ENCODE measurements around the gene GCG. TPM values are rescaled to one million over a fixed set of nuclear protein-coding genes. Genes with fewer than 3 reads are reported as not detected.

Gene GCG
- total RNA-seq (2022), result not detected in 2 replicates
- Bru-seq, nascent RNA, result not detected
- not detected for BruChase-seq, experiment 1, labeled RNA remaining after a 6-hour chase
- BruChase-seq, experiment 2, labeled RNA remaining after a 2-hour chase, result percentile 8 among the genes with signal in this experiment
- long read RNA-seq, result 0 reads

DNA sequence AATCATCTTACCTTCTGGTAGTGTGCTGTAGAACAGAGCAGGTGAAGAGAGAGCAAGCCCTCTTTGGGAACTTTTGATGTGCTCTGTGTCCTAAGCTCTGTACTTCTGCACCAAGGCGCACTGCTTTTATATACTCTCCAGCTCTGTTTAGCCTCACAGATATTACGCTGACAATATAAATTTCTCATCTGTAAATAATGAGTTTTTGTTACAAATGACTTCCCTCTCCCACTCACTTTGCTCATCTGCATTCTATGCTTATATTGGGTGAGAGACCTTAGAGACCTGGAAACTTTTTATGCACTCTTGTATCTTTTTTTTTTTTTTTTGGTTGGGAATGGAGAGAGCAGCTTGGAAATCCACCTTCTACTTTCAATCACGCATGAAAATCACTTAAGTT lies at the start of gene GCG:
Gene GCG, minus strand, starts transcription at position 101 of the 400 bp plus-strand sequence. CDS start 3,069 bp downstream, outside the sequence.
- ChIA-PET CTCF (interaction anchor here (0.6 to 14.4 kb wide), 6 partner anchors 9 to 1936 kb away, joined by 3 to 253 read pairs (median 8); no protein-coding TSS in a partner anchor), POLR2A (no interaction called here)
- H3K4me1 Mint-ChIP-seq (ENCODE audit: insufficient read depth, unreplicated experiment), result peaks cover 7% of the 10 kb centered on the region
- intact Hi-C loops (cut with micrococcal nuclease), result no loop called here
- no peaks in the 10 kb centered on the region for H3K36me3 Mint-ChIP-seq (ENCODE audit: insufficient read depth, unreplicated experiment)
- TF ChIP-seq, protein P1, sequence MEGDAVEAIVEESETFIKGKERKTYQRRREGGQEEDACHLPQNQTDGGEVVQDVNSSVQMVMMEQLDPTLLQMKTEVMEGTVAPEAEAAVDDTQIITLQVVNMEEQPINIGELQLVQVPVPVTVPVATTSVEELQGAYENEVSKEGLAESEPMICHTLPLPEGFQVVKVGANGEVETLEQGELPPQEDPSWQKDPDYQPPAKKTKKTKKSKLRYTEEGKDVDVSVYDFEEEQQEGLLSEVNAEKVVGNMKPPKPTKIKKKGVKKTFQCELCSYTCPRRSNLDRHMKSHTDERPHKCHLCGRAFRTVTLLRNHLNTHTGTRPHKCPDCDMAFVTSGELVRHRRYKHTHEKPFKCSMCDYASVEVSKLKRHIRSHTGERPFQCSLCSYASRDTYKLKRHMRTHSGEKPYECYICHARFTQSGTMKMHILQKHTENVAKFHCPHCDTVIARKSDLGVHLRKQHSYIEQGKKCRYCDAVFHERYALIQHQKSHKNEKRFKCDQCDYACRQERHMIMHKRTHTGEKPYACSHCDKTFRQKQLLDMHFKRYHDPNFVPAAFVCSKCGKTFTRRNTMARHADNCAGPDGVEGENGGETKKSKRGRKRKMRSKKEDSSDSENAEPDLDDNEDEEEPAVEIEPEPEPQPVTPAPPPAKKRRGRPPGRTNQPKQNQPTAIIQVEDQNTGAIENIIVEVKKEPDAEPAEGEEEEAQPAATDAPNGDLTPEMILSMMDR (IDR thresholded peaks at IDR 0.05; ENCODE audit: unreplicated experiment), result no peak
- BruUV-seq (replicated peaks), result no TSS peak
- no peak for DNase-seq (ENCODE audit: unreplicated experiment)
- H3K27me3 Mint-ChIP-seq (ENCODE audit: insufficient read depth, unreplicated experiment), result peaks cover 50% of the 10 kb centered on the region
- H3K27ac Mint-ChIP-seq (ENCODE audit: low read depth, unreplicated experiment), result no peak within 1 kb of the TSS
- no peak within 1 kb of the TSS for H3K4me3 Mint-ChIP-seq (ENCODE audit: unreplicated experiment)
- H3K9me3 Mint-ChIP-seq (ENCODE audit: unreplicated experiment), result no peaks in the 10 kb centered on the region

GRCh38 chr2:162200636-162201035 lies 48.6 kb upstream of the GCG start:
- H3K27ac Mint-ChIP-seq (ENCODE audit: low read depth, unreplicated experiment), result no peak overlapping the region
- H3K27me3 Mint-ChIP-seq (ENCODE audit: insufficient read depth, unreplicated experiment), result no peaks in the 10 kb centered on the region
- H3K9me3 Mint-ChIP-seq (ENCODE audit: unreplicated experiment), result no peaks in the 10 kb centered on the region
- no peak for DNase-seq (ENCODE audit: unreplicated experiment)
- intact Hi-C loops (cut with micrococcal nuclease), result no loop called here
- ChIA-PET POLR2A (no interaction called here), CTCF (no interaction called here)
- no peak overlapping the region for H3K4me3 Mint-ChIP-seq (ENCODE audit: unreplicated experiment)
- TF ChIP-seq, protein P1 (IDR thresholded peaks at IDR 0.05; ENCODE audit: unreplicated experiment), result no peak
- H3K4me1 Mint-ChIP-seq (ENCODE audit: insufficient read depth, unreplicated experiment), result no peaks in the 10 kb centered on the region
- H3K36me3 Mint-ChIP-seq (ENCODE audit: insufficient read depth, unreplicated experiment), result no peaks in the 10 kb centered on the region
- BruUV-seq (replicated peaks), result no TSS peak

GRCh38 chr2:162199913-162200312 lies 47.9 kb upstream of the GCG start:
- TF ChIP-seq, protein P1 (IDR thresholded peaks at IDR 0.05; ENCODE audit: unreplicated experiment), result no peak
- Mint-ChIP-seq H3K27ac (ENCODE audit: low read depth, unreplicated experiment) (no peak overlapping the region), H3K36me3 (ENCODE audit: insufficient read depth, unreplicated experiment) (peaks cover 5% of the 10 kb centered on the region), H3K4me1 (ENCODE audit: insufficient read depth, unreplicated experiment) (no peaks in the 10 kb centered on the region), H3K4me3 (ENCODE audit: unreplicated experiment) (no peak overlapping the region), H3K9me3 (ENCODE audit: unreplicated experiment) (no peaks in the 10 kb centered on the region), H3K27me3 (ENCODE audit: insufficient read depth, unreplicated experiment) (no peaks in the 10 kb centered on the region)
- POLR2A ChIA-PET, result no interaction called here
- intact Hi-C loops (cut with micrococcal nuclease), result no loop called here
- CTCF ChIA-PET, result no interaction called here
- BruUV-seq (replicated peaks), result no TSS peak
- DNase-seq (ENCODE audit: unreplicated experiment), result no peak

- Mint-ChIP-seq H3K9me3 (ENCODE audit: unreplicated experiment) (no peaks in the 10 kb centered on the region), H3K27ac (ENCODE audit: low read depth, unreplicated experiment) (no peak overlapping the region), H3K27me3 (ENCODE audit: insufficient read depth, unreplicated experiment) (no peaks in the 10 kb centered on the region), H3K4me3 (ENCODE audit: unreplicated experiment) (no peak overlapping the region), H3K36me3 (ENCODE audit: insufficient read depth, unreplicated experiment) (peaks cover 7% of the 10 kb centered on the region), H3K4me1 (ENCODE audit: insufficient read depth, unreplicated experiment) (no peaks in the 10 kb centered on the region)
- TF ChIP-seq, protein P1 (IDR thresholded peaks at IDR 0.05; ENCODE audit: unreplicated experiment), result no peak
- intact Hi-C loops (cut with micrococcal nuclease), result no loop called here
- CTCF ChIA-PET, result interaction anchor here (0.6 to 1.0 kb wide), 4 partner anchors 26 to 453 kb away, joined by 3 to 4 read pairs (median 3); no protein-coding TSS in a partner anchor
- no TSS peak for BruUV-seq (replicated peaks)
- POLR2A ChIA-PET, result interaction anchor here (1.0 kb wide), 1 partner anchor 9 kb away, joined by 3 read pairs; no protein-coding TSS in a partner anchor
- no peak for DNase-seq (ENCODE audit: unreplicated experiment)
Measured at GRCh38 chr2:162198239-162198638, 46.2 kb upstream of the GCG start.

Data from MCF 10A (cell line).